DMS 273 treated with DMSO at 0.1 percent for 48 hours (cell line): ENCODE measurements around the gene CBL.

Experiments
- DNase-seq: peaks from one replicate; lab custom pipeline; 2025; lab: John Stamatoyannopoulos, UW

Gene CBL

GRCh38 chr11:119267645-119268044 lies 61.5 kb downstream of the CBL start:
- DNase-seq: no peak

- DNase-seq: no peak
These were observed 67.6 kb downstream of the CBL start for GRCh38 chr11:119273721-119274120.

- DNase-seq: no peak
These were observed 71.5 kb downstream of the CBL start for GRCh38 chr11:119277660-119278059.

- DNase-seq: no peak
These were observed 76.4 kb downstream of the CBL start for GRCh38 chr11:119282495-119282894.

GRCh38 chr11:119284344-119285157 lies 78.4 kb downstream of the CBL start:
- no peak for DNase-seq

- no peak for DNase-seq
These were observed 79.3 kb downstream of the CBL start for GRCh38 chr11:119285431-119285830.

GRCh38 chr11:119288219-119288618 lies 82.1 kb downstream of the CBL start:
- no peak for DNase-seq

- DNase-seq: no peak
These were observed 84.9 kb downstream of the CBL start for GRCh38 chr11:119290894-119291497.

GRCh38 chr11:119293461-119293860 lies 87.3 kb downstream of the CBL start:
- no peak for DNase-seq

GRCh38 chr11:119295178-119295577 lies 89.0 kb downstream of the CBL start:
- DNase-seq: no peak

- no peak for DNase-seq
These were observed 91.8 kb downstream of the CBL start for GRCh38 chr11:119297938-119298337.

GRCh38 chr11:119298726-119299125 lies 92.6 kb downstream of the CBL start:
- no peak for DNase-seq

GRCh38 chr11:119299416-119299815 lies 93.3 kb downstream of the CBL start:
- DNase-seq: no peak

GRCh38 chr11:119300198-119300964 lies 94.2 kb downstream of the CBL start:
- DNase-seq: no peak

- no peak for DNase-seq
These were observed 97.1 kb downstream of the CBL start for GRCh38 chr11:119303227-119303718.

GRCh38 chr11:119305556-119306372 lies 99.6 kb downstream of the CBL start:
- DNase-seq: no peak

- DNase-seq: no peak
These were observed 100.3 kb downstream of the CBL start for GRCh38 chr11:119306373-119306890.

- DNase-seq: no peak
These were observed 101.1 kb downstream of the CBL start for GRCh38 chr11:119307219-119307618.

- no peak for DNase-seq
These were observed 101.8 kb downstream of the CBL start for GRCh38 chr11:119307974-119308373.

- DNase-seq: no peak
These were observed 103.3 kb downstream of the CBL start for GRCh38 chr11:119309411-119309810.

- DNase-seq: no peak
These were observed 104.0 kb downstream of the CBL start for GRCh38 chr11:119309953-119310681.
